HEK293T (cell line): ENCODE results near the gene NAV2.

Source experiments
- BHLHE40 ChIP-seq: fragments of 450-650 bp; IDR thresholded peaks from 2 replicates; pipeline ENCODE4 v1.6.1; 2016; ENCODE audit warnings: mild to moderate bottlenecking, moderate library complexity, borderline replicate concordance
- FOXM1 ChIP-seq: fragments of 450-650 bp; IDR thresholded peaks from 2 replicates; pipeline ENCODE4 v1.6.1; 2017; ENCODE audit warnings: mild to moderate bottlenecking, borderline replicate concordance
- SUZ12 ChIP-seq: fragments of 450-650 bp; IDR thresholded peaks from 2 replicates; pipeline ENCODE4 v1.6.1; 2016; ENCODE audit warnings: mild to moderate bottlenecking

DNA sequence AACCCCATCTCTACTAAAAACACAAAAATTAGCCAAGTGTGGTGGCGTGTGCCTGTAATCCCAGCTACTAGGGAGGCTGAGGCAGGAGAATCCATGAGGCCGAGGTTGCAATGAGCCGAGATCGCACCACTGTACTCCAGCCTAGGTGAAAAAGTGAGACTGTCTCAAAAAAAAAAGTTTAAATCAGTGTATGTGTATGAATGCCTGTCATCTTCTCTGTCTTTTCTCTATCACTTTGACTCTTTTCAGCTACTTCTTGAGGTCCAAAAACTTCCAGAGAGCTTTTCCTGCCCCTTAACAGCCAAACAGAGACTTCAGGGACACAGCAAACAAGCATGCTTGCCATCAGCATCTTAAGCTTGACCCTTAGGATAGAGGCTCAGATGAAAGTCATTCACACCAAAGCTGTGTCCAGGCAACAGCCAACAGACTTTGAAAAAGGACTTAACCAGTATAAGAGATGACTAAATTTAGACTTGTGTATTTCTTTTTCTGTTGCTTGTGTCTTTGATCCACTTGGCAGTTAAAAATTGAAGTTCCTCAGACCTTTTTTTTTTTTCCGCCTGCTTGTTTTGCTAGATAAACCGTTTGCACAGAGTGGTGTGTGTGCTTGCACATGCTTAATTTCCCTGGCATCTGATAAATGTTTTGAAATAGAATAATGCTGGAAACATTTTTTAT lies 295.7 kb downstream of the NAV2 start:
- TF ChIP-seq FOXM1 (no peak), BHLHE40 (no peak), SUZ12 (no peak)
